HepG2 (cell line): Measurements from ENCODE around the gene NADK2. TPM values are rescaled to one million over a fixed set of nuclear protein-coding genes. Genes with fewer than 3 reads are reported as not detected.

ENCODE experiments used
- IRX3 ChIP-seq: sonication (generic); formaldehyde crosslinking; IDR thresholded peaks from 2 replicates; pipeline ENCODE4 v1.8.1; 2023; ENCODE audit warnings: mild to moderate bottlenecking, low read depth, missing genetic modification reagents, borderline replicate concordance
- MNT ChIP-seq: fragments of 450-650 bp; IDR thresholded peaks from 2 replicates; pipeline ENCODE4 v1.6.1; 2016
- NFAT5 ChIP-seq: sonication (generic); formaldehyde crosslinking; IDR thresholded peaks from 2 replicates; pipeline ENCODE4 v1.4.0; 2020; ENCODE audit warnings: missing genetic modification reagents
- PHF8 ChIP-seq: sonication (generic); formaldehyde crosslinking; IDR thresholded peaks from 2 replicates; pipeline ENCODE4 v1.5.0; 2020; ENCODE audit warnings: missing genetic modification reagents
- PITX1 ChIP-seq: sonication (generic); formaldehyde crosslinking; IDR thresholded peaks from 2 replicates; pipeline ENCODE4 v1.5.1; 2020; ENCODE audit warnings: mild to moderate bottlenecking, missing genetic modification reagents
- SRSF9 ChIP-seq: fragments of 200-400 bp; formaldehyde crosslinking; IDR thresholded peaks from 2 replicates; pipeline ENCODE4 v1.6.1; 2018; ENCODE audit warnings: borderline replicate concordance, mild to moderate bottlenecking, low read depth, low read length; ENCODE audit not compliant: insufficient read depth, poor library complexity, severe bottlenecking
- ZFP90 ChIP-seq: sonication (generic); formaldehyde crosslinking; IDR thresholded peaks from 2 replicates; pipeline ENCODE4 v1.8.0; 2022; ENCODE audit warnings: missing genetic modification reagents, mild to moderate bottlenecking, inconsistent platforms, borderline replicate concordance
- ZHX1 ChIP-seq: sonication (generic); formaldehyde crosslinking; IDR thresholded peaks from 2 replicates; pipeline ENCODE4 v1.8.1; 2022; ENCODE audit warnings: low read depth, mild to moderate bottlenecking, missing genetic modification reagents
- ZNF17 ChIP-seq: sonication (generic); formaldehyde crosslinking; IDR thresholded peaks from 2 replicates; pipeline ENCODE4 v1.5.0; 2020; ENCODE audit warnings: mild to moderate bottlenecking, missing genetic modification reagents
- ZNF570 ChIP-seq: sonication (generic); formaldehyde crosslinking; IDR thresholded peaks from 2 replicates; pipeline ENCODE4 v1.4.0; 2020; ENCODE audit warnings: mild to moderate bottlenecking, missing genetic modification reagents, borderline replicate concordance
- ZNF879 ChIP-seq: sonication (generic); formaldehyde crosslinking; IDR thresholded peaks from 2 replicates; pipeline ENCODE4 v1.8.1; 2023; ENCODE audit warnings: missing genetic modification reagents
- polyA plus RNA-seq, 8 experiments: library from polyadenylated mRNA; depleted of rRNA in 3 of 8; stranded (reverse) in 7 of 8; unstranded in 1 of 8; fragments of >200 nt; fragmentation: Illumina TruSeq in 4 of 8; extraction: Trizol in 4 of 8; gene quantifications; 2 replicates each; pipeline versions ENCODE4 v1.2.1 to v1.2.3, GENCODE V29; 2011 to 2016; ENCODE audit warnings: low read depth in 4 of 8, missing spikeins in 1 of 8, mixed read lengths in 1 of 8; ENCODE audit not compliant: insufficient read depth in 1 of 8
- total RNA-seq, 5 experiments: library from RNA; depleted of rRNA; stranded (reverse); fragments of >200 nt; fragmentation: Illumina TruSeq; extraction: Trizol; gene quantifications; 2 replicates each; pipeline ENCODE4 v1.2.3, GENCODE V29; 2016; ENCODE audit warnings: low read depth in 1 of 5
- TF ChIP-seq, protein P1 (sequence below): IDR thresholded peaks from 2 replicates; pipeline ENCODE4 v1.6.1; 2016
- TF ChIP-seq, protein P2 (sequence below): sonication (generic); formaldehyde crosslinking; IDR thresholded peaks from 2 replicates; pipeline ENCODE4 v1.4.0; 2020; ENCODE audit warnings: low read depth, mild to moderate bottlenecking, missing genetic modification reagents

NADK2 gene
- total and polyA plus RNA-seq, 2 of the 13 experiments (the other 11 are each of a cell fraction or from before 2014, with no cell fraction given), result 13.9 to 71.4 TPM

GRCh38 chr5:36241631-36242533, at the start of gene NADK2 (continued):
- TF ChIP-seq MNT (peak; percentile 11), ZNF879 (CRISPR knock-in tag) (peak; percentile 69; the same call in 1 of the 2 replicates), SRSF9 (no peak), NFAT5 (CRISPR knock-in tag) (peak; percentile 68; the same call in 1 of the 2 replicates), PITX1 (CRISPR knock-in tag) (peak; percentile 74), PHF8 (CRISPR knock-in tag) (peak; percentile 76), ZNF570 (CRISPR knock-in tag) (0 out of 2 replicates have a peak, but pooled peaks have one; percentile 26), ZNF17 (CRISPR knock-in tag) (no peak), ZFP90 (CRISPR knock-in tag) (no peak; the same call in 1 of the 2 replicates), IRX3 (CRISPR knock-in tag) (peak; percentile 52; the same call in 1 of the 2 replicates), ZHX1 (CRISPR knock-in tag) (no peak; the same call in 1 of the 2 replicates)
- TF ChIP-seq, protein P1, sequence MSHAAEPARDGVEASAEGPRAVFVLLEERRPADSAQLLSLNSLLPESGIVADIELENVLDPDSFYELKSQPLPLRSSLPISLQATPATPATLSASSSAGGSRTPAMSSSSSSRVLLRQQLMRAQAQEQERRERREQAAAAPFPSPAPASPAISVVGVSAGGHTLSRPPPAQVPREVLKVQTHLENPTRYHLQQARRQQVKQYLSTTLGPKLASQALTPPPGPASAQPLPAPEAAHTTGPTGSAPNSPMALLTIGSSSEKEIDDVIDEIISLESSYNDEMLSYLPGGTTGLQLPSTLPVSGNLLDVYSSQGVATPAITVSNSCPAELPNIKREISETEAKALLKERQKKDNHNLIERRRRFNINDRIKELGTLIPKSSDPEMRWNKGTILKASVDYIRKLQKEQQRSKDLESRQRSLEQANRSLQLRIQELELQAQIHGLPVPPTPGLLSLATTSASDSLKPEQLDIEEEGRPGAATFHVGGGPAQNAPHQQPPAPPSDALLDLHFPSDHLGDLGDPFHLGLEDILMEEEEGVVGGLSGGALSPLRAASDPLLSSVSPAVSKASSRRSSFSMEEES (CRISPR knock-in tag), result no peak; the same call in 1 of the 2 replicates
- TF ChIP-seq, protein P2, sequence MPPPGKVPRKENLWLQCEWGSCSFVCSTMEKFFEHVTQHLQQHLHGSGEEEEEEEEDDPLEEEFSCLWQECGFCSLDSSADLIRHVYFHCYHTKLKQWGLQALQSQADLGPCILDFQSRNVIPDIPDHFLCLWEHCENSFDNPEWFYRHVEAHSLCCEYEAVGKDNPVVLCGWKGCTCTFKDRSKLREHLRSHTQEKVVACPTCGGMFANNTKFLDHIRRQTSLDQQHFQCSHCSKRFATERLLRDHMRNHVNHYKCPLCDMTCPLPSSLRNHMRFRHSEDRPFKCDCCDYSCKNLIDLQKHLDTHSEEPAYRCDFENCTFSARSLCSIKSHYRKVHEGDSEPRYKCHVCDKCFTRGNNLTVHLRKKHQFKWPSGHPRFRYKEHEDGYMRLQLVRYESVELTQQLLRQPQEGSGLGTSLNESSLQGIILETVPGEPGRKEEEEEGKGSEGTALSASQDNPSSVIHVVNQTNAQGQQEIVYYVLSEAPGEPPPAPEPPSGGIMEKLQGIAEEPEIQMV (CRISPR knock-in tag), result peak; percentile 76
